Left lung (tissue), 10 donors: ENCODE results near the gene GPD2. TPM values are rescaled to one million over a fixed set of nuclear protein-coding genes. Genes with fewer than 3 reads are reported as not detected.

Experiments
- ATAC-seq: fragments of 200-7000 bp; cut with Tn5 transposase; one replicate; pipeline ENCODE4 v1.9.1; 2020; ENCODE audit warnings: moderate library complexity
- DNase-seq, 4 donors: peaks; one replicate each; pipeline ENCODE4 v3.0.0-alpha.2; 2013 to 2020
- H3K27ac ChIP-seq, 2 donors: fragments of 200-600 bp; sonication (generic) in 1 of 2; one replicate each; pipeline versions ENCODE4 v1.5.0 to v1.8.0; 2020 to 2021
- H3K27me3 ChIP-seq, 2 donors: fragments of 200-600 bp; sonication (generic) in 1 of 2; one replicate each; pipeline versions ENCODE4 v1.5.0 to v1.8.0; 2020 to 2021
- H3K36me3 ChIP-seq, 2 donors: fragments of 200-600 bp; sonication (generic) in 1 of 2; one replicate each; pipeline versions ENCODE4 v1.5.0 to v1.8.0; 2020 to 2021
- H3K4me1 ChIP-seq, 2 donors: fragments of 200-600 bp; one replicate each; pipeline ENCODE4 v1.8.0; 2021
- H3K4me3 ChIP-seq, 2 donors: fragments of 200-600 bp; sonication (generic) in 1 of 2; one replicate each; pipeline versions ENCODE4 v1.5.0 to v1.8.0; 2020 to 2021; ENCODE audit warnings: mild to moderate bottlenecking in 1 of 2
- H3K9me3 ChIP-seq, 2 donors: fragments of 200-600 bp; sonication (generic) in 1 of 2; one replicate each; pipeline versions ENCODE4 v1.5.0 to v1.8.0; 2020 to 2021
- intact Hi-C, 2 donors: fragments of 100-400 bp; cut with DNase I; formaldehyde crosslinking; loops; one replicate each; pipeline versions ENCODE4 v1.11.2 to v1.14.2; 2022
- polyA plus RNA-seq, 6 donors: library from polyadenylated mRNA; unstranded; fragments of 120-200 nt; gene quantifications; one replicate each; pipeline ENCODE4 v1.2.1, GENCODE V29; 2013; ENCODE audit not compliant: insufficient read length in 6 of 6
- total RNA-seq, 2 donors: library from RNA; stranded (reverse); fragmentation: NEBNext Ultra II Directional; extraction: Animal tissue kit (Norgen Biotek cat#: 25700); gene quantifications; one replicate each; pipeline ENCODE4 v1.2.1, GENCODE V29; 2021
- TF ChIP-seq, protein P1 (sequence below), 2 donors: fragments of 200-600 bp; sonication (generic) in 1 of 2; IDR thresholded peaks; one replicate each; pipeline versions ENCODE4 v1.5.0 to v1.8.0; 2021; ENCODE audit warnings: antibody characterized with exemption in 2 of 2
- donor health status: DM: no; HTN: yes; CAD: no.
- donor health status: DM: no; HTN: no; CAD: no.

The GPD2 gene
- total and polyA plus RNA-seq, 8 donors, result 23.7 to 44.3 (median 26.8) TPM

DNA sequence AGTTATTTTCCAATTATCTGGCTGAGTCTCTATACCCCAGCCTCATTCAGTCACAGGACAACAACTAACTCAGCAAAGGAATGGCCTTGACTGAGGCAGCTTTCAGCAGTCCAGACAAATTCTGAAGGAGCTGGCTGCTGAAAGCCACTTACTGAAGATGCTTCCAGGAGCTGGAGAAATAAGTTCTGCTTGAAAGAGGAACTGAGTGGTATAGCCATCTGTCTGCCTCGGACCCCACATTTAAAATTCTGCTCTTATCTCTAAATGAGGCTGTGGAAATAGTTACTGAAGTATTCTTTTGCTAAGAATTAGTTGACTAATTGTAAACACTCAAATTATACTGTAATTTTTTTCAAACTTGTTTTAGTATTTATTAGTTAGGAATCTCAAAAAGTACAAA, 9.1 kb upstream of the GPD2 start:
- intact Hi-C loops, result no loop called here
- TF ChIP-seq, protein P1, sequence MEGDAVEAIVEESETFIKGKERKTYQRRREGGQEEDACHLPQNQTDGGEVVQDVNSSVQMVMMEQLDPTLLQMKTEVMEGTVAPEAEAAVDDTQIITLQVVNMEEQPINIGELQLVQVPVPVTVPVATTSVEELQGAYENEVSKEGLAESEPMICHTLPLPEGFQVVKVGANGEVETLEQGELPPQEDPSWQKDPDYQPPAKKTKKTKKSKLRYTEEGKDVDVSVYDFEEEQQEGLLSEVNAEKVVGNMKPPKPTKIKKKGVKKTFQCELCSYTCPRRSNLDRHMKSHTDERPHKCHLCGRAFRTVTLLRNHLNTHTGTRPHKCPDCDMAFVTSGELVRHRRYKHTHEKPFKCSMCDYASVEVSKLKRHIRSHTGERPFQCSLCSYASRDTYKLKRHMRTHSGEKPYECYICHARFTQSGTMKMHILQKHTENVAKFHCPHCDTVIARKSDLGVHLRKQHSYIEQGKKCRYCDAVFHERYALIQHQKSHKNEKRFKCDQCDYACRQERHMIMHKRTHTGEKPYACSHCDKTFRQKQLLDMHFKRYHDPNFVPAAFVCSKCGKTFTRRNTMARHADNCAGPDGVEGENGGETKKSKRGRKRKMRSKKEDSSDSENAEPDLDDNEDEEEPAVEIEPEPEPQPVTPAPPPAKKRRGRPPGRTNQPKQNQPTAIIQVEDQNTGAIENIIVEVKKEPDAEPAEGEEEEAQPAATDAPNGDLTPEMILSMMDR (IDR thresholded peaks at IDR 0.05), result no peak
- Histone ChIP-seq H3K27me3 (no peaks in the 10 kb centered on the region), H3K4me3 (no peak overlapping the region), H3K27ac (no peak overlapping the region), H3K9me3 (no peaks in the 10 kb centered on the region), H3K4me1 (peaks cover 0 to 14% of the 10 kb centered on the region in 2 donors), H3K36me3 (no peaks in the 10 kb centered on the region)
- DNase-seq (no peak), ATAC-seq (no peak)

DNA sequence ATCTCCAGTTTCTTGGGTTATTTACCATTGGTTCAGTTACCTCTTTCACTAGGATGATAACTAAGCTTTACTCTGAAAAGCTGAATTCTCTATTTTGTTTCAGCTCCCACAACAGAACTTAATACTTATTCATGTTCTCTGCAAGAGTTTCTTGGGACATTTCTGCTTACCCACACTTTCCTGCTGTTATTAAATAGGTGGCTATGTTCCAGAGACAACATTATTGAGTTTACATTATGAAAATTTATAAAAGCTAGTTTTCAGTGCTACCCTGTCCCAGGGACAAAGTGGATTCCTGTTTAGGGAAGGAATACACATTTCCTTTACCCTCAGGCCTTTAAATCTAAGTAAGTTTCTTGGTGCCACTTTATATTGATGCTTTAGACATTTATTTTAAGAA, 7.0 kb upstream of the GPD2 start:
- TF ChIP-seq, protein P1 (IDR thresholded peaks at IDR 0.05), result no peak
- DNase-seq (no peak), ATAC-seq (no peak)
- no peaks in the 10 kb centered on the region for H3K27me3 ChIP-seq
- H3K36me3 ChIP-seq, result no peaks in the 10 kb centered on the region
- intact Hi-C loops, result no loop called here
- H3K27ac ChIP-seq, result peak overlapping the region in 1 of 2 donors; percentile 24
- H3K4me3 ChIP-seq, result no peak overlapping the region
- H3K9me3 ChIP-seq, result no peaks in the 10 kb centered on the region
- H3K4me1 ChIP-seq, result peaks cover 0 to 14% of the 10 kb centered on the region in 2 donors

DNA sequence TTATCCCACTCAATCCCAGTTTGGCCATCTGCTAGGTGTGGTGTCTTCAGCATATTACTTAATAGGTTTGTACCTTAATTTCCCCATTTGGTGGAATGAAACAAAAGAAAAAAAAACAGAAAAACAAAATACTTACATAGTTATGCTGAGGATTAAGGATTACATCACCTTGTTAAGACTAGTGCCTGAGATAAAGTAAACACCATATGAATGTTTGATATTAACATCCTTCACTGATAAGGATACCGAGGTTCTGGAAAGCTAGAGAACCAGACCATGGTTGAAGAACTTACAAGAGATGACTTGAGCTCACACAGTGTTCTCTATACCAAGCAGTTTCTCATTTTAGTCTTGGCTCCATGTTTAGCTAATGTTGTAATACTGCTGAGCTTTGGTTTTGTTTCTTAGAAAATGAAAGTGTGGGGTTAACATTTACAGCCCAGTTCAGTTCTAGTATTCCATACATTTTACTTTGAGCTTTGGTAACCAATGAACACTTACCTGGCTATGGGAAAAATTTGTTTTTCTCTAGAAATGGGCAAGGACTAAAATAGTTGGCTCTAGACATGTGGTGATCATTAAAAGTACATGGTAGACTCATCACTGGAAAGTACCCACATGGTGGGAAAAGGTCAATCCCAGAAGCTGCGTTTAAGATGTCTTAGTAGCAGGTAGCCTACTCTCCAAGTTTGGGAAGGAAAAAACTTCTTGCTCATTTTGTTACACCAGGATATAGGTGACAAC, 5.8 kb upstream of the GPD2 start:
- TF ChIP-seq, protein P1 (IDR thresholded peaks at IDR 0.05), result no peak
- ATAC-seq (peak; percentile 23), DNase-seq (no peak)
- H3K36me3 ChIP-seq, result no peaks in the 10 kb centered on the region
- H3K27ac ChIP-seq, result peak overlapping the region in 1 of 2 donors; percentile 59
- H3K4me1 ChIP-seq, result peaks cover 0 to 23% of the 10 kb centered on the region in 2 donors
- H3K9me3 ChIP-seq, result no peaks in the 10 kb centered on the region
- no peak overlapping the region for H3K4me3 ChIP-seq
- intact Hi-C loops, result no loop called here
- H3K27me3 ChIP-seq, result no peaks in the 10 kb centered on the region

DNA sequence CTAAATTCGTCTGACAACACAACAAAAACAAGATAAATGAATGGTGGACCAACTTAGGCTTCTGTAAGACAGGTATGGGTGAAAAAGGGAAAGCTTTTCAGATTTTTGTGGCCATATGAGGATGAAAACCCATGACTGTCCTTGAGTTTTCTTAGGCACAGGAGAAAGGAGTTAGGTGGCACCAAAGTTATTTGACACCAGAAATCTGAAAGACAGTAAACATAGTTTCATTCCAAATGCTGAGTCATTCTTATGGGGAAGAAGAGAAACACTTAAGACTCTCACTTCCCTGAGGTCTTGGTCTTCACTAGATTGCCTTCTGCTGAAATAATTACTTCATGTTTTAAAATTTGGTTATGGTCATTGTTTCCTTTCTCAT, 5.2 kb upstream of the GPD2 start:
- no peak for DNase-seq

More for the DNA sequence above, 5.2 kb upstream of the GPD2 start:
- intact Hi-C loops, result no loop called here
- ATAC-seq, result peak; percentile 44
- TF ChIP-seq, protein P1 (IDR thresholded peaks at IDR 0.05), result no peak
- peaks cover 0 to 24% of the 10 kb centered on the region in 2 donors for H3K4me1 ChIP-seq
- H3K27ac ChIP-seq, result peak overlapping the region in 1 of 2 donors; percentile 59
- no peaks in the 10 kb centered on the region for H3K27me3 ChIP-seq
- no peaks in the 10 kb centered on the region for H3K36me3 ChIP-seq
- H3K9me3 ChIP-seq, result no peaks in the 10 kb centered on the region
- no peak overlapping the region for H3K4me3 ChIP-seq
